Glomerular endothelial cell (primary cell): ENCODE data around the gene PAXX. TPM values are rescaled to one million over a fixed set of nuclear protein-coding genes. Genes with fewer than 3 reads are reported as not detected.

Source experiments
- DNase-seq: peaks from one replicate; pipeline ENCODE4 v3.0.0-alpha.2; 2011; ENCODE audit warnings: low read depth, low spot score; ENCODE audit errors: extremely low read depth
- total RNA-seq: library from RNA; depleted of rRNA; stranded (reverse); fragments of >200 nt; gene quantifications from 2 replicates; pipeline ENCODE4 v1.2.3, GENCODE V29; 2015

The PAXX gene
- total RNA-seq, 1 donor from 2014 or later, result 47.2 TPM

DNA sequence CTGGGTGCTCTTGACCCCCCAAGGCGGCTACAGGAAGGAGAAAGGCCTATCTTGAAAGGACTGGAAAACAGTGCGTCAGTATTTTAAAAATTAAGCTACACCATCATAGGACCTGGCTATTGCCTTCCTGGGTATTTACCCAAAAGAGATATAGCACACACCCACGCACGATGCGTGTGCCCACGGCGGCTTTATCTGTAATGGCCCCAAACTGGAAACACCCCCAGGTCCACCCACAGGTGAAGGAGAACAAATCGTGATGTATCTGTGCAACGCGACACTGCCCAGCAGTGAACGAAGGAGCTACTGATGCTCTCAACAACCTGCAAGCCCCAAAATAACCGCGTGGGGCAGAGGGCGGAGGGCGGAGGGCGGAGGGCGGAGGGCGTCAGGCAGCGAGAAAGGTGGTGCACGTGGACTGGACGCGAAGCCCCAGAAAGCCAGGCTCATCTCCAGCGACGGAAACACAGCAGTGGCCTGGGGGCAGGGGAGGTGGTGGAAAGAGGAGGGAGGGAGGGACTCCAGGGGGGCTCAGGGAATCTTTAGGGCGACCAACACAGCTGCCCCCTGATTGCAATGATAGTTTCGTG, 27.3 kb upstream of the PAXX start:
- no peak for DNase-seq

DNA sequence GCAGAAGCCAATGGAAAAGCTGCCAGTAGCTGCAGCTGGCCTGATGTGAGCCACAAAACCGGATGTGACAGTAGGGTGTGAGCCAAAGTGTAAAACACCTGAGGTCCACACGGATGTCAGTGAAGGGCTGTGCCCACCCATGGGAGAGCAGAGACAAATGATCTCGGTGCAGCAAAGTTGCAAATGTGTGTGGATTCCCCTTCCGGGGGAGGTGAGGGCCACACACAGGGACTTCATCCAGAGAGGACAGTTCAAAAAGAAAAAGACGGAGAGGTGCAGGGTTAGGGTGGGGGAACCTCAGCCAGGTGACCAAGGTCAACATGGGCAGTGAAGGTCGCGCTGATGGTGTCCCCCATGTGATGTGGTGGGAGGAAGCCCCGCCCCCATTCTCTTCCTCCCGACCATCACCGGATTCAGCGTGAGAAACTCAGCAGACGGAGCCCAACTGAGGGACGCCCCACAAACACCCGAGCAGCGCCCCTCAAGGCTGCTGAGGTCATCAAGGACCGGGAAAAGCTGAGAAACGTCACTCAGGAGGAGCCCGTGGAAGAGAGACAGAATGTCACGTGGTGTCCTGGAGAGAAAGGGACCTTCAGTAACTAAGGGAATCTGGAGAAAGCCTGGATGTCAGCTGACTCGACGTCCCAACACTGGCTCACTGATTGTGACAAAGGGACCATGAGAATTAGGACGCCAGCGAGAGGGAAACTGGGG, 26.3 kb upstream of the PAXX start:
- no peak for DNase-seq

DNA sequence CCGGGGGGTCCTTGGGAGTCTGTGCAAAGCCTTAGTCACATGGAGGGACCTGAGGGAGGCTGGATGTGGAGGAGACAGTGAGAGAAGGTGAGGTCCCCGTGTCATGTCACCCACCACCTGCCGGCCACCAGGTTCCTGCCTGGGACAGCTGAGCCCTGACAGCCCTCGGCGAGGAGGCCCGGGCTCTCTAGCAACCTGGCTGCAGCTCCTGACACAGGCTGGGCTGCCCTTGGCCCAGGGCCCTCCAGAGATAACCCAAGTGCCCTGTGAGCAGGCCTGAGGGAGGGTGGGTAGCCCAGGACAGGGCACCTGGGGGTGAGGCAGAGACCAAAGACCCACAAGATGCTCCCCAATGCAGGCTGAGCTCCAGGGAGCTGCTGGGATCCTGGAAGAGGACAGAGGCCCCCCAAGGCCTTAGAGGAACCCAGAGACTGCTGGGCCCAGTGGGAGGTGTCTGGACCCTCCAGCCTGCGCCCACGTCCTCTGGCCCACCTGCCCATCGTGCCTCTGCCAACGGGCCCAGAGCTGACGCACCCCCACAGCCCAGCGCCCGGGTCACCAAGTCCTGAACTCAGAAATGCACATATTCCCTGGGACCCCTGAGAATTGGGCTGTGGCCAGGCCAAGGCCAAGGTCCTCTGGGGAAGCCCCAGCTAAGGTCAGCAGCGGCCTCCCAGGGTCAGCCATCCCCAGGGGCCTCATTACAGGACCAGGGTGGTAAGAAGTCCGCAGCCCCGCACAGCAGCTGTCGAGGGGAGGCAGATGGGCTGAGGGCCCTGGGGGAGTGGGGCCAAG, 23.7 kb upstream of the PAXX start:
- no peak for DNase-seq

DNA sequence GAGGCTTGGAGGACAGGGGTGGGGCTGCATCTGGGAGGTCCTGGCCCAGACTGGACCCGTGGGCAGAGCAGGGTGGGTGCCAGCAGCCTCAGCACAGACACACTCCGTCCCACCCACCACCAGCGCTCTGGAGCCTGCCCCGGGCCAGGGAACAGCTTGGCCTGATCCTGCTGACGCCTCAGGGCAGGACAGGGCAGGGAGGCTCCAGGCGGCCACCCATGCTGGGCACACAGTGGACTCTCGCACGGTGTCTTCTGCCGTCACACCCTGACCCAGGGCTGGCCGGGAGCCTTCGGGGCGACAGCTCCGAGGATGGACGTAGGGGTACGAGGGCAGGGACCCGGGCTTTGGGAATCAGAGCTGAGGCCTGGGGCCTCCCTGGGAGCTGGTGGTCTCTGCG, 23.1 kb upstream of the PAXX start:
- no peak for DNase-seq

DNA sequence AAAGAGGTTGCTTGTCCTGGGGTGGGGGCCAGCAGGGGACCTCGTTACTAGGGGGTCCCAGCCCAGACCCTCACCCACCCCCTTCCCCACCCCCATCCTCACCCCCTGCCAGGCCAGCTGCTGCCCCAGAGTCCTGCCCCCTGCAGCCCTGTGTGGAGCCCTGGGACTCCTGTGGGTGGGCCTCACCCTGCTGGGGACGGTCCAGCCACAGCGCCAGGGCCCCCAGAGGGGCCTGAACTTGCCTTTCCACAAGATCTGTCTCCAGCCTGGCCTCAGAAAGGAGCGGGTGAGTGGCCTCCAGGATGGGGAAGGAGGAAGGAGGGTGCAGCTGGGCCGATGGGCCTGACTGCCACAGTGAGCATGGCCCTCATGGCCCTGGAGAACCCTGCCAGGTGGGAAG, 22.4 kb upstream of the PAXX start:
- no peak for DNase-seq

GRCh38 chr9:136970361-136970760, 21.9 kb upstream of the PAXX start:
- DNase-seq, result no peak

- DNase-seq, result no peak
Measured at GRCh38 chr9:136971746-136972145, 20.5 kb upstream of the PAXX start.

DNA sequence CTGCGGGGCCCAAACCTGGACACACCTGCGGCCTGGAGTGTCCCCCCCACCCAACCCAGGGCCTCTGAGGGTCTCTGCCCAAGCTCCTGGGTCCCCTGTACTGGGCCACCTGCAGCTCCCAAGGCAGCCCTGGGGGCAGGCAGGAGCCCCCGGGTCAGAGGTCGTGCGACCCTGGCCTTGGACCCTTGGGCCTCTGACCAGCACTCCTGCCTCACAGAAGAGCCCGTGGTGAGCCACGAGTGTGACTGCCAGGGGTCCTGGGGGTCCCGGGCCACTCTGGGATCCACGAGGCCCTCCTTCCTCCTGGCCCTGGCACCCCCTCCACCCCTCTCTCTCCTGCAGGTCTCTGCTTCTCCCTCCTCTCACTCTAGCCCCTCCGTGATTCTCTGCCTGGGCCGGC, 19.9 kb upstream of the PAXX start:
- no peak for DNase-seq

- DNase-seq, result no peak
Measured at GRCh38 chr9:136972743-136973142, 19.5 kb upstream of the PAXX start.

DNA sequence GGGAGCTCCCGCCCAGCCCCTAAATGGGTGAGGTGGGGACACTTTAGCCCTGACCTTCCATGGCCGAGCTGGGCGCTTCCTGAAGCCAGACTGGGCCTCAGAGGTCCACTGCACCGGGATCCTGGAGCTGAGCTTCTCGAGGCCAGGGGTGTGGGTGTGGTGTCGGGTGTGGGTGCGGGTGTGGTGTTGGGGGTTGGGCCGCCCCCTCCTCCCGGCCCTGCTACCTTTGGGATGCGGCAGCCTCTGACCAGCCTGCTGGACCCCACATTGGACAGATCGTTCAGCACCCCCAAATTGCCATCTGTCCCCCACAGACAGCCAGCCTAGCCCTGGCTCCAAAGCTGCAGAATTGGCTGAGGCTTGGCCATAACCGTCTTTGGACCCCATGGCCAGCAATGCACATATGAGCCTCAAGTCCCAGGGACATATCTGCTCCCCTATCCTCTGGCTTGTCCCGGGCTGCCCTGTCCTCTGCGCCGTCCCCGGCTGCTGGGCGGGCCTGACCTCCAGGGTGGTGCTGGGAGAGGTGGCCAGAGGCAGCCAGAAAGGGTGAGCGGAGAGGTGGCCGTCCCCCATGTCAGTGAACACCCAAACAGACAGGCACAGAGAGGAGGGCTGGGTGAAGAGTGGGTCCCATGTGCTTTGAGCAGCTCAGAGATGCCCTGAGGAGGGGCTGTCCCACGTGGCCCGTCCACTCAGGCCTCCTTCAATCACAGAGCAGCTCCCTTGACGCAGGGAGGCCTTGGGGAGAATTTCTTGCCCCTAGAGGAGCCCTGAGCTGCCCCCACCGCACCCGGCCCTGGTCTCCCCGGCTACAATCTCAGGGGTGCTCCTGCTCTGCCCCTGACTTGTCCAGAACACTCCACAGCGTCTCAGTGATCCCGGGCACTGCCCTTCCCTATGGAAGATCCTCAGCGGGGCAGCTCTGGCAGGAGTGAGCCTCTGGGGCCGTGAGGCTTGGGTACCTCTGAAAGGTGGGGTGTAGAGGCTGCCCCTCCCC, 18.3 kb upstream of the PAXX start:
- no peak for DNase-seq

- DNase-seq, result no peak
Measured at GRCh38 chr9:136974817-136975535, 17.2 kb upstream of the PAXX start.

DNA sequence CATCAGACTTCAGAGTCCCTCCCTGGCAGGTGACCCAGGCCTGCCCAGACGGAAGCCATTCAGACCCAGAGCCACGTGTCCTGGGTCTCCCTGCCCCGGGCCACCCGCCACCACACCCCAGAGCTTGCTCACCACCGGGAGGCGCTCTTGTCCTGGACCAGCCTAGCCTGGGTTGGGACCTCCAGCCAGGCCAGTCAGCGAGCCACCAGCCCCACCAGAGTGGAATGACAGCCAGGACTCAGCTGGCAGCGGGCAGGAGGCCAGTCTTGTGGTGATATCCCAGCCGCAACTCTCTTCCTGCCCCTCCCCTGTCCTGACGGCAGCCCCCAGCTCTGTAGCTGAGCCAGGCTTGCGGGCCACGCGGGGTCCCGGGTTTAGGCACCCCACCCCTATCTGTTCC, 16.6 kb upstream of the PAXX start:
- DNase-seq, result no peak

DNA sequence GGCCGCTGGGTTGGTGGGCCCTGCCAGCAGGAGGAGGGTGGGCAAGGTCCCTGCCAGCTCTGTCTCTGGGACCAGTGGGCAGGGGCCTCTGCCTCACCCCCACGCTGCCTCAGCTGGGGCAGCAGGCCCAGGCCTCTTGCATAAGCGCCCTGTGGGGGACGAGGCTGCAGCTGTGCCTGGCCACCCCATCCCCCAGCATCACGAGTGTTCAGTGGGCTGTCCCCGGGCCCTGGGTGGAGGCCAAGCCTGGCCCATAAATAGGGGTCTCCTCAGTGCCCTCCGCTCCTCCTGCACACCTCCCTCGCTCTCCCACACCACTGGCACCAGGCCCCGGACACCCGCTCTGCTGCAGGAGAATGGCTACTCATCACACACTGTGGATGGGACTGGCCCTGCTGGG, 15.0 kb upstream of the PAXX start, which contains the start of gene PTGDS:
Gene PTGDS, plus strand, starts transcription at position 282 of the 400 bp plus-strand sequence. Its CDS starts 75 bp downstream, at position 357.
- no peak for DNase-seq

DNA sequence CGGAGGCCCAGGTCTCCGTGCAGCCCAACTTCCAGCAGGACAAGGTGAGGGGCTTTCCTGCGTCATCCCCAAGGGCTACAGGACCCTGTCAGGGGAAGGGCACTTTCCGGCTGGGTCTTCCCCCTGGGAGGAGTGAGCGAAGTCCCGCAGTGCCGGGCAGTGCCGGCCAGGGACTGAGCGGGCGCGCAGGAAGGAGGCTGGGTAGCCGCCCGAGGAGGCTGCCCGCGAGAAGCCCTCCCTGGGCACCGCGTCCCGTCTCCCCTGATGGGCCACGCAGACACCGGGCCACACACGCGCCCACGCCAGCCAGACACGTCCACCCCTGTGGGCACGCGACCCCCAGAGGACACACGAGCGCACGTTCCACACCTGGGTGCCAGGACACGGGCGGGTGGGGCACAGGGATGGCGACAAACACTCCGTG, 14.6 kb upstream of the PAXX start:
- DNase-seq, result no peak

DNA sequence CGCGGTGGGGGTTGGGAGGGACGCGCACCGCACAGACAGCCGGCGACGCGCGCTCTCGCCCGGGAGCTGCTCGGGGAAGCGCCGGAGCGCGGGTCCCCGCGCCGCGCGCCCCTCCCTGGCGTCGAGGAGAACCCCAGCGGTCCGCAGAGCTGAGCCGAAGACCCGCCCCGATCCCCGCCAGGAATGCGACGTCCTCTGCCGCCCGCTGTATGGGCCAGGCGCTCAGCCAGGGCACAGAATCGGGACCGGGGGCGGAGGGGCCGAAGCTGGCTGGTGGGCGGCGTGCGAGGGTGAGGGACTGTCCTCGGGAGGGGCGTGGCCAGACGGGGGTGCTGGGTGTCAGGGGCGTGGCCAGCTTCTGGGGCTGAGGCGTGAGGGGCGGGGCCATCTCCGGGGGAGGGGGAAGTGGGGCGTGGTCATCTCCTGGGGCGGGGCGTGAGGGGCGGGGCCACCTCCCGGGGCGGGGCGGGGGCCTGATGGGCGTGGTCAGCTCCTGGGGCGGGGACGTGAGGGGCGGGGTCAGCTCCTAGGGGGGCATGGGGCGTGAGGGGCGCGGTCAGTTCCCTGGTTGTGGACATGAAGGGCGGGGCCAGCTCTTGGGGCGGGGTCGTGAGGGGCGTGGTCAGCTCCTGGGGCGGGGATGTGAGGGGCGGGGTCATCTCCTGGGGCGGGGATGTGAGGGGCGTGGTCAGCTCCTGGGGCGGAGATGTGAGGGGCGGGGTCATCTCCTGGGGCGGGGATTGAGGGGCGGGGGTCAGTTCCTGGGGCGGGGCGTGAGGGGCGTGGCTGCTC, 14.0 kb upstream of the PAXX start:
- no peak for DNase-seq

GRCh38 chr9:136978865-136979544, 13.2 kb upstream of the PAXX start:
- DNase-seq, result no peak

DNA sequence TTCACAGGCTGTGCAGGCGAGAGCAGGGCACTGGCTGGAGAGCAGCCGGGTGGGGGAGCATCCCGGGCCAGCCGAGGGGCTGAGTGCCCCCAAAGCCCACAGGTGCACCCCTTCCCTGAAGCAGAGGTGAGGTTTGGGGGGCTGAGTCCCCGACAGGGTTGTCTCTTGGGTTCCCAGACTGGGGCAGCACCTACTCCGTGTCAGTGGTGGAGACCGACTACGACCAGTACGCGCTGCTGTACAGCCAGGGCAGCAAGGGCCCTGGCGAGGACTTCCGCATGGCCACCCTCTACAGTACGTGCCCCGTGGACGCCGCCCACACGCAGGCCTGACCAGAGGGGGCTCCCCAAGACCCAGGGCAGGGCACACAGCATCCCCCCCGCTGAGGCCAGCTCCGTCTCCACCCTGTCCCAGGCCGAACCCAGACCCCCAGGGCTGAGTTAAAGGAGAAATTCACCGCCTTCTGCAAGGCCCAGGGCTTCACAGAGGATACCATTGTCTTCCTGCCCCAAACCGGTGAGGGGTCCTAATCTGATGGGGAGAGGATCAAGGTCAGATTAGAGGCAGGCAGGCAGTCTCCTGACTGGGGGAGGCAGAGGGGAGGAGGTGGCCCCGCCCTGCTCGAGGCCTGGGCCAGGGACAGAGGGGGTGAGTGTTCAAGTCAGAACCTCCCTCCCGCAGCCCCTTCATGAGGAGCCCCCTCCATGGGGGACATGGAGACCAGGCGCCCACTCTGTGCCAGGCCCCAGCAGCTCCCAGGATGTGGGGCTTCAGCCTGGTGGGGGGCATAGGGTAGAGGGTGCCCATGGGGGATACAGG, 12.2 kb upstream of the PAXX start:
- DNase-seq, result no peak
